Cardiac septum (tissue), 1 donor: Measurements from ENCODE around the gene DLGAP1. TPM values are rescaled to one million over a fixed set of nuclear protein-coding genes. Genes with fewer than 3 reads are reported as not detected.
"Not testable (repeated sequence)": the region's sequence is repeated elsewhere in the genome, so short reads cannot be mapped to it uniquely, and the experiment has no call there.

Source experiments
- DNase-seq: peaks from one replicate; pipeline ENCODE4 v3.0.0-alpha.2; 2020; ENCODE audit warnings: low spot score
- intact Hi-C: fragments of 100-400 bp; cut with DNase I; formaldehyde crosslinking; loops from one replicate; pipeline ENCODE4 v1.14.0; 2022
- total RNA-seq: library from RNA; stranded (reverse); fragmentation: NEBNext Ultra II Directional; extraction: Animal tissue kit (Norgen Biotek cat#: 25700); gene quantifications from one replicate; pipeline ENCODE4 v1.2.1, GENCODE V29; 2021
- donor health status: DM: no; HTN: no; CAD: no.

Gene DLGAP1
- total RNA-seq, 1 donor from 2014 or later, result 6.5 TPM

GRCh38 chr18:3472681-3473544 lies 982.2 kb downstream of the DLGAP1 start:
- intact Hi-C loops, result no loop called here
- DNase-seq, result no peak

GRCh38 chr18:3472121-3472520 lies 983.0 kb downstream of the DLGAP1 start:
- DNase-seq, intact Hi-C loops: not testable (repeated sequence)

GRCh38 chr18:3471141-3471648 lies 983.9 kb downstream of the DLGAP1 start:
- intact Hi-C loops, result no loop called here
- no peak for DNase-seq

GRCh38 chr18:3468833-3469232 lies 986.3 kb downstream of the DLGAP1 start:
- intact Hi-C loops, result no loop called here

GRCh38 chr18:3468066-3468705 lies 986.9 kb downstream of the DLGAP1 start:
- DNase-seq, result no peak
- intact Hi-C loops, result no loop called here

More at GRCh38 chr18:3468833-3469232, 986.3 kb downstream of the DLGAP1 start:
- no peak for DNase-seq

GRCh38 chr18:3466872-3467271 lies 988.2 kb downstream of the DLGAP1 start:
- intact Hi-C loops, result no loop called here
- DNase-seq, result no peak

GRCh38 chr18:3466045-3466444 lies 989.1 kb downstream of the DLGAP1 start:
- intact Hi-C loops, result no loop called here
- DNase-seq, result no peak

- intact Hi-C loops, result no loop called here
- no peak for DNase-seq
These were observed 992.1 kb downstream of the DLGAP1 start for GRCh38 chr18:3463051-3463450.

- DNase-seq, result no peak
- intact Hi-C loops, result no loop called here
These were observed 993.4 kb downstream of the DLGAP1 start for GRCh38 chr18:3461704-3462103.

GRCh38 chr18:3460823-3461398 lies 994.2 kb downstream of the DLGAP1 start:
- intact Hi-C loops, result no loop called here
- DNase-seq, result no peak

GRCh38 chr18:3458952-3459853 lies 995.9 kb downstream of the DLGAP1 start:
- intact Hi-C loops, result loop anchor here (10.0 kb wide), 1 partner anchor 484 kb away; no protein-coding TSS in a partner anchor
- no peak for DNase-seq

GRCh38 chr18:3458378-3458777 lies 996.7 kb downstream of the DLGAP1 start:
- DNase-seq, result no peak
- intact Hi-C loops, result loop anchor here (10.0 kb wide), 1 partner anchor 484 kb away; no protein-coding TSS in a partner anchor

- DNase-seq, result no peak
- intact Hi-C loops, result loop anchor here (10.0 kb wide), 1 partner anchor 482 kb away; no protein-coding TSS in a partner anchor
These were observed 997.8 kb downstream of the DLGAP1 start for GRCh38 chr18:3457261-3457724.

GRCh38 chr18:3456686-3457069 lies 998.4 kb downstream of the DLGAP1 start:
- DNase-seq, result no peak
- intact Hi-C loops, result loop anchor here (10.0 kb wide), 1 partner anchor 482 kb away; no protein-coding TSS in a partner anchor

- intact Hi-C loops, result loop anchor here (10.0 kb wide), 1 partner anchor 481 kb away; no protein-coding TSS in a partner anchor
- no peak for DNase-seq
These were observed 999.0 kb downstream of the DLGAP1 start for GRCh38 chr18:3455907-3456685.

- DNase-seq, result no peak
- intact Hi-C loops, result loop anchor here (10.0 kb wide), 1 partner anchor 480 kb away; no protein-coding TSS in a partner anchor
These were observed 999.9 kb downstream of the DLGAP1 start for GRCh38 chr18:3455090-3455635.

GRCh38 chr18:3454365-3455089 lies 1000.6 kb downstream of the DLGAP1 start:
- intact Hi-C loops, result loop anchor here (1.0 to 10.0 kb wide), 5 partner anchors 140 to 480 kb away; partner anchors contain the start of gene MYL12B
- DNase-seq, result no peak
